Measurements from ENCODE around the gene CCDC83. TPM values are rescaled to one million over a fixed set of nuclear protein-coding genes. Genes with fewer than 3 reads are reported as not detected.

CCDC83 gene
- total RNA-seq, 1 donor from 2014 or later = not detected

DNA sequence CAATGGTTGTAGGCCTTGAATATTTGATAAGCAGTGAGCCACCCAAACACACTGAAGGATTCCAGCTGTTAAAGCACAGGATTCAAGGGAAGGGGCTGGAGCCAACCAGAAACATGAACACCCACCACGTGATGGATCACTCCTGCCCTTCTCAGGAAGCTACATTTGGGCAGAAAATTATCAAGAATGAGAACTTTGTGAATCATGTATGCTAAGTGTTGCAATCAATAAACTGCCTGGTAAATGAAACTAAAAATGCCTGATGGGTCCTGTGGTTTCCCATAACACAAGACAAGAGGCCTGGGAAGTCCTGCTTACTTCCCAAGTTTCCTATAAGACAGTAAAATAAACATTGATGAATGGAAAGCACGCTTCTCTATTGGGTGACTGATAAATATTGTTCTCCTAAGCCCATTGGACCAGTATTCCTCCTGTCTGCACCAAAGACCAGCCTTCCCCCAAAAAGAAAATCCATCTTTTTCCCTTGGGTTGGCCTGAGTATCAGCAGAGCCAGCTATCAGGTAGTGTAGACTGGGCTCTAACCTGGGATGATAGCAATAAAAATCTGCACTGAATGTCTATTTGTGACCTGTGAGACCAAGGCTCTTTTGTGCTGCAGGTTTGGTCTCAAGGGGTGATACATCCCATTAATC lies 98.4 kb downstream of the CCDC83 start:
- intact Hi-C loops (cut with micrococcal nuclease) = no loop called here
- no peak for ATAC-seq
- no peak for DNase-seq

DNA sequence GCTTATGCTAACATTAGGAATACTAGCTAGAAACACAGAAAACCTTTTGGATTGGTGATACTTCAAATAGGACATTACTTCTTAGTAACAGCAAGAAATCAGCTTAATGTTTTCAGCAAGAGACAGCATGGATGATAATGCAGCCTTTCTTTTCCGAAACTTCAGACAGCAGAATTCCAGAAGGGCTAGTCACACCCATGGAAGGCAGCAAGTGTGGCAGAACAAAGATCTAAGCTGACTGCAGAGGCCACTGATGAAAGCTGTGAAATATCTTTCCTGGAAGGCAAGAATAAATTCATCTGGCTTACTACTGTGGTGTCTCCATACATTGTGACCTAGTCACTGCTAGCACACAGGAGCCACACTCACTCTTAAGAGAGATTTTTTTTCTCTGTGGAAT lies 100.3 kb downstream of the CCDC83 start:
- ATAC-seq = peak; percentile 54
- no peak for DNase-seq
- intact Hi-C loops (cut with micrococcal nuclease) = no loop called here

DNA sequence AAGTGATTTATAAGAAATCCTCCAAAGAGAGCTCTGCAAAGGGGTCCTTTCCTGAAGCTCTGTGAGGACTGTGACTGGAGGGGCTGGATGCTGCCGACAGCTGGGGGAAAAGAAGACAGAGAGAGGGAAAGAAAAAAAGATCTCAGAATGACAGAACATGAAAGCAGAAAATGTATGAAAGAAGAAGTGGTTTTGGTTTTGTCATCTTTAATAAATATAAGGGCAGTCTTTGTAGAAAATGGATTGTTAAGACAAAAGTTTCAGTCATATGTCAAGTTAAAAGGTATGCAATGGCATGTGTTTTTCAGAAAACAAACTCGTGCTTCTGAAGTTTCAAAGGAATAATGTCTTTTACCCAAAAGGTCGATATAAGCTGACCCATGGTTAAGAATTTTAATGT lies 105.5 kb downstream of the CCDC83 start:
- ATAC-seq (no peak), DNase-seq (no peak)
- intact Hi-C loops (cut with micrococcal nuclease) = no loop called here

DNA sequence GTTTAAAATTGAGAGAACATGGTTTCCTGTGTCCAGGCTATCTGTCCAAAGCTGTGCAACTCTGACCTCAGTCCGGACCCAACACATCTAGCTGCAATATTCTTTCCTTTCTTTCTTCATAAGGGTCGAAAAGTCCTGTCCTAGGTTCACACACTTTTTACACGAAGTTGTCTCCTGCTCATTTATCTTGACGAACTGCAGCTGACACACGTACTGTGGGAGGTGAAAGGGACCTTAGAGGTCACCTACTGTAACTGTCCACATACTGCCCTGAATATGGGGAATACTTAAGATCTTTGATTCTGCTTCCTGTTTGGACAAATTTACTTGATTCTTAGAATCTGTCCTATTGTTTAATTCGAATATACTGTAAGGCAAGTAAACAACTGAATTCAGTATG lies 105.9 kb downstream of the CCDC83 start:
- ATAC-seq (peak; percentile 31), DNase-seq (no peak)
- intact Hi-C loops (cut with micrococcal nuclease) = no loop called here

DNA sequence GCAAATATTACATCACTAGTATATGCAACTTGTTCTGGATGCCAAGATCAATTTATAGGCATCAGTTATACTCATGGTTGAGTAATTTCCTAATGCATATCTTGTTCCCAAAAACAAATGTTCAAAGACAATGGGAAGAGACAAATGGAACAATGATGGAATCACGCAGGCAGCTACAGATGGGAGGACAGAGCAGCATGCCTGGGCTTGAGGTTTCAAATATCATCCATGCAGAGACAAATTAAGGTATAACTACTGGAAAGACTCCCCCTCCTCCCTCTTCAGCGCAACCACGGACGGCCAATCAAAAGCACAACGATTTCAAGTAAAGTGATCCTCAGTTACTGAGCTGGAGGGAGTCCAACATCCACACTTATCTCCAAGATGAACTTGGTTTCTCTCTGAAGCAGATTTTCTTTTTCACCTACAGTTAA lies 106.8 kb downstream of the CCDC83 start:
- no peak for DNase-seq
- intact Hi-C loops (cut with micrococcal nuclease) = no loop called here
- peak; percentile 41 for ATAC-seq

DNA sequence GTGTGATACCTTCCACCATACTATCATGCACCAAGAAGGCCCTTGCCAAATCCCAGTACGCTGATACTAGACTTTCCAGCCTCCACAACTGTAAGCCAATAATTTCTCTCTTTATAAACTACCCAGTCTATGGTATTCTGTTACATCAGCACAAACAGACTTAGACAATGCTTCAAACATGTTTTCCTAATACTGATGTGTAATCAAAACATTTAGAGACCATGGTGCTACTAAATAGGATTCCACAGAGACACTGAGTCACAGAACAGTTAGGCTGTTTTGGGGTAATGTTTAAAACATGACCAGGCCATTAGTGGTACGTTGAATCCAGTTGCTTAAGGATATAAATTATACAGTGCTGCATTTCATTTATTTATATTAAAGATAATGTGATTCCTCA lies 110.0 kb downstream of the CCDC83 start:
- ATAC-seq (no peak), DNase-seq (no peak)
- intact Hi-C loops (cut with micrococcal nuclease) = no loop called here

DNA sequence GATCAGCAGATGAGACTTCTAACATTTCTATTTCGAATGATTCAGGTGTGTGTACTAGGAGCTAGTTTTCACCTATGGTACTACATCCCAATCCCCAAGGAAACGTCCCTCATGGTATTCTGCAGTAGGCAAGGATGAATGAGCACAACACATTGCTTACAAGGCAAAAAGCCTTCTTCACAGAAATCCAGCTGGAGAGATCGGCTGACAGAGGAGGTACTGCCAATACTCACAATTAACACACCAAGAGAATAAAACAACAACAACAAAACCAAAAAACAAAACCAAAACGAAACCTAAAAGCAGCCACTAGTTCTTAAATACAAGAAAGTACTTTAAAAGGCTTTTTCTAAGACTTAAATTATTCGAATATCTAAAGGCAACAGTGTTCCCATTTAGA lies 112.3 kb downstream of the CCDC83 start:
- intact Hi-C loops (cut with micrococcal nuclease) = no loop called here
- no peak for DNase-seq
- no peak for ATAC-seq

Other genes starting within 250 kb of the CCDC83 start
- gene DLG2, start 228.0 kb upstream of the CCDC83 start, total RNA-seq = 5.7 TPM
- 68.0 TPM for gene TMEM126B, start 226.8 kb upstream of the CCDC83 start, total RNA-seq
- gene TMEM126A, start 207.4 kb upstream of the CCDC83 start, total RNA-seq = 77.4 TPM
- gene CREBZF, start 190.3 kb upstream of the CCDC83 start, total RNA-seq = 12.9 TPM
- gene CCDC89, start 169.2 kb upstream of the CCDC83 start, total RNA-seq = 0.30 TPM
- gene SYTL2, start 44.2 kb upstream of the CCDC83 start, total RNA-seq = 2.8 TPM
- gene PICALM, start 213.7 kb downstream of the CCDC83 start, total RNA-seq = 122 TPM

Measured in left ventricle myocardium superior (tissue), 1 donor.